CD14-positive monocyte (primary cell): ENCODE results near the gene ADAMTSL1. TPM values are rescaled to one million over a fixed set of nuclear protein-coding genes. Genes with fewer than 3 reads are reported as not detected.

Source experiments
- DNase-seq, 3 donors: peaks; one replicate each; pipeline ENCODE4 v3.0.0-alpha.2; 2011 to 2022
- H2AFZ ChIP-seq: 2 replicates; pipeline ENCODE4 v1.6.0; 2012; ENCODE audit warnings: mild to moderate bottlenecking, low read depth, low read length, inconsistent platforms; ENCODE audit not compliant: insufficient read depth, poor library complexity, severe bottlenecking
- H3K27ac ChIP-seq, 2 donors: 1 replicate in 1 of 2; 2 replicates in 1 of 2; pipeline ENCODE4 v1.5.1; 2012 to 2013; ENCODE audit warnings: low read length in 2 of 2, control low read depth in 1 of 2, inconsistent platforms in 1 of 2, low read depth in 1 of 2, mild to moderate bottlenecking in 1 of 2
- H3K27me3 ChIP-seq, 2 donors: one replicate each; pipeline versions ENCODE4 v1.6.0 to v1.6.1; 2011 to 2013; ENCODE audit warnings: low read length in 2 of 2; ENCODE audit not compliant: control insufficient read depth in 2 of 2, insufficient read depth in 2 of 2
- H3K36me3 ChIP-seq, 2 donors: replicated peaks in 1 of 2; 1 replicate in 1 of 2; 2 replicates in 1 of 2; pipeline versions ENCODE4 v1.5.1 to v1.6.1; 2012 to 2013; ENCODE audit warnings: low read length in 2 of 2, control low read depth in 1 of 2, inconsistent platforms in 1 of 2, mild to moderate bottlenecking in 1 of 2; ENCODE audit not compliant: insufficient read depth in 2 of 2, control insufficient read depth in 1 of 2
- H3K4me1 ChIP-seq, 2 donors: 1 replicate in 1 of 2; 2 replicates in 1 of 2; pipeline versions ENCODE4 v1.5.1 to v1.6.1; 2012 to 2013; ENCODE audit warnings: low read length in 2 of 2, control low read depth in 1 of 2, inconsistent platforms in 1 of 2, mild to moderate bottlenecking in 1 of 2, moderate library complexity in 1 of 2; ENCODE audit not compliant: insufficient read depth in 2 of 2, control insufficient read depth in 1 of 2
- H3K4me2 ChIP-seq: replicated peaks from 2 replicates; pipeline ENCODE3; 2012; ENCODE audit warnings: low read length, moderate library complexity, mild to moderate bottlenecking; ENCODE audit not compliant: poor library complexity, severe bottlenecking; ENCODE audit errors: extremely low read depth
- H3K4me3 ChIP-seq, 3 experiments: fragments of 200-600 bp in 1 of 3; sonication (generic) in 1 of 3; replicated peaks in 1 of 3; 1 replicate in 2 of 3; 2 replicates in 1 of 3; pipeline ENCODE4 v1.5.1; 2011 to 2013; ENCODE audit warnings: low read length in 3 of 3, mild to moderate bottlenecking in 3 of 3, control low read depth in 2 of 3, low read depth in 2 of 3, inconsistent platforms in 1 of 3, moderate library complexity in 1 of 3
- H3K79me2 ChIP-seq: 2 replicates; pipeline ENCODE4 v1.6.0; 2012; ENCODE audit warnings: mild to moderate bottlenecking, control low read depth, inconsistent platforms, low read length, moderate library complexity; ENCODE audit not compliant: insufficient read depth
- H3K9ac ChIP-seq: 2 replicates; pipeline ENCODE4 v1.6.0; 2017; ENCODE audit warnings: low read length, mild to moderate bottlenecking; ENCODE audit not compliant: insufficient read depth, poor library complexity, severe bottlenecking
- H3K9me3 ChIP-seq, 2 donors: replicated peaks in 1 of 2; 1 replicate in 1 of 2; 2 replicates in 1 of 2; pipeline versions ENCODE4 v1.5.1 to v1.6.1; 2012 to 2013; ENCODE audit warnings: low read length in 2 of 2, control low read depth in 1 of 2; ENCODE audit not compliant: control insufficient read depth in 1 of 2, insufficient read depth in 1 of 2
- H4K20me1 ChIP-seq: 2 replicates; pipeline ENCODE4 v1.6.0; 2012; ENCODE audit warnings: mild to moderate bottlenecking, low read length, control low read depth, moderate library complexity; ENCODE audit not compliant: insufficient read depth
- H3K27ac Mint-ChIP-seq, 7 donors: one replicate each; pipeline ENCODE4 v1.8.0; 2020; ENCODE audit warnings: mild to moderate bottlenecking in 7 of 7, mixed read lengths in 7 of 7, moderate library complexity in 6 of 7, inconsistent platforms in 2 of 7
- H3K27me3 Mint-ChIP-seq, 3 donors: one replicate each; pipeline ENCODE4 v1.8.0; 2021 to 2022; ENCODE audit warnings: low read depth in 3 of 3, mild to moderate bottlenecking in 3 of 3, mixed read lengths in 3 of 3, moderate library complexity in 3 of 3, inconsistent platforms in 1 of 3
- H3K36me3 Mint-ChIP-seq, 2 donors: one replicate each; pipeline ENCODE4 v1.8.0; 2020; ENCODE audit warnings: mixed read lengths in 2 of 2, inconsistent platforms in 1 of 2, mild to moderate bottlenecking in 1 of 2
- H3K4me1 Mint-ChIP-seq: one replicate; pipeline ENCODE4 v1.8.0; 2020; ENCODE audit warnings: mild to moderate bottlenecking, mixed read lengths
- H3K4me3 Mint-ChIP-seq, 2 donors: one replicate each; pipeline ENCODE4 v1.8.0; 2020; ENCODE audit warnings: mild to moderate bottlenecking in 2 of 2, mixed read lengths in 2 of 2, moderate library complexity in 1 of 2
- H3K9me3 Mint-ChIP-seq, 7 donors: one replicate each; pipeline ENCODE4 v1.8.0; 2020 to 2022; ENCODE audit warnings: mixed read lengths in 7 of 7, mild to moderate bottlenecking in 6 of 7, moderate library complexity in 6 of 7, inconsistent platforms in 2 of 7
- CTCF ChIP-seq: fragments of 200-600 bp; IDR thresholded peaks from one replicate; pipeline ENCODE4 v1.8.0; 2022; ENCODE audit warnings: antibody characterized with exemption, mild to moderate bottlenecking
- WGBS: methylation state at CpG from one replicate; pipeline ENCODE4 v1.1.5; 2013; ENCODE audit warnings: missing lambda C conversion rate; ENCODE audit not compliant: insufficient coverage; 5-methylcytosine and 5-hydroxymethylcytosine counted together
- intact Hi-C, 2 donors: fragments of 100-400 bp; cut with micrococcal nuclease; formaldehyde crosslinking; loops; one replicate each; pipeline versions ENCODE4 v1.15.0 to v1.15.1; 2023
- polyA plus RNA-seq, 3 donors: library from polyadenylated mRNA; depleted of rRNA in 1 of 3; unstranded in 2 of 3; stranded (reverse) in 1 of 3; fragments of 300-500 nt in 2 of 3; fragments of >200 nt in 1 of 3; fragmentation: Illumina TruSeq in 2 of 3; gene quantifications; 1 replicate in 2 of 3; 2 replicates in 1 of 3; pipeline ENCODE4 v1.2.3, GENCODE V29; 2012 to 2021

The ADAMTSL1 gene
- polyA plus RNA-seq, 3 donors, result not detected

GRCh38 chr9:18743421-18743820, 269.5 kb downstream of the ADAMTSL1 start:
- Mint-ChIP-seq H3K4me1 (no peaks in the 10 kb centered on the region), H3K27me3 (peaks cover 0 to 6% (median 4%) of the 10 kb centered on the region in 3 donors), H3K27ac (no peak overlapping the region), H3K4me3 (no peak overlapping the region), H3K9me3 (peaks cover 0 to 3% (median 0%) of the 10 kb centered on the region in 7 donors), H3K36me3 (no peaks in the 10 kb centered on the region)
- intact Hi-C loops, result no loop called here
- Histone ChIP-seq H3K4me2 (no peak overlapping the region), H3K4me1 (no peaks in the 10 kb centered on the region), H2AFZ (no peak overlapping the region), H4K20me1 (no peaks in the 10 kb centered on the region), H3K9me3 (no peaks in the 10 kb centered on the region), H3K4me3 (no peak overlapping the region), H3K36me3 (no peaks in the 10 kb centered on the region), H3K27me3 (no peaks in the 10 kb centered on the region), H3K9ac (no peak overlapping the region), H3K79me2 (no peaks in the 10 kb centered on the region), H3K27ac (no peak overlapping the region)
- DNase-seq, result no peak
- TF ChIP-seq CTCF, result no peak
- 86% methylated on average over 2 of the region's 6 CpGs for WGBS

- Mint-ChIP-seq H3K27ac (no peak overlapping the region), H3K36me3 (no peaks in the 10 kb centered on the region), H3K9me3 (peaks cover 0 to 3% (median 0%) of the 10 kb centered on the region in 7 donors), H3K4me3 (no peak overlapping the region), H3K27me3 (peaks cover 0 to 6% (median 4%) of the 10 kb centered on the region in 3 donors), H3K4me1 (no peaks in the 10 kb centered on the region)
- H3K4me1 ChIP-seq, result no peaks in the 10 kb centered on the region
- H3K27me3 ChIP-seq, result no peaks in the 10 kb centered on the region
- no peaks in the 10 kb centered on the region for H3K9me3 ChIP-seq
- H3K36me3 ChIP-seq, result no peaks in the 10 kb centered on the region
- no peak overlapping the region for H3K4me2 ChIP-seq
- H3K9ac ChIP-seq, result no peak overlapping the region
- intact Hi-C loops, result no loop called here
- H3K79me2 ChIP-seq, result no peaks in the 10 kb centered on the region
- no peak overlapping the region for H3K27ac ChIP-seq
- no peak for TF ChIP-seq CTCF
- no peak overlapping the region for H2AFZ ChIP-seq
- no peaks in the 10 kb centered on the region for H4K20me1 ChIP-seq
- no peak for DNase-seq
- 86% methylated on average over 2 of the region's 2 CpGs for WGBS
- H3K4me3 ChIP-seq, result no peak overlapping the region
Observed at GRCh38 chr9:18743971-18744370, 270.0 kb downstream of the ADAMTSL1 start.
